Left lung (tissue), 10 donors: ENCODE data around the gene MINPP1. TPM values are rescaled to one million over a fixed set of nuclear protein-coding genes. Genes with fewer than 3 reads are reported as not detected.

Source experiments
- ATAC-seq: fragments of 200-7000 bp; cut with Tn5 transposase; one replicate; pipeline ENCODE4 v1.9.1; 2020; ENCODE audit warnings: moderate library complexity
- DNase-seq, 4 donors: peaks; one replicate each; pipeline ENCODE4 v3.0.0-alpha.2; 2013 to 2020
- H3K27ac ChIP-seq, 2 donors: fragments of 200-600 bp; sonication (generic) in 1 of 2; one replicate each; pipeline versions ENCODE4 v1.5.0 to v1.8.0; 2020 to 2021
- H3K27me3 ChIP-seq, 2 donors: fragments of 200-600 bp; sonication (generic) in 1 of 2; one replicate each; pipeline versions ENCODE4 v1.5.0 to v1.8.0; 2020 to 2021
- H3K36me3 ChIP-seq, 2 donors: fragments of 200-600 bp; sonication (generic) in 1 of 2; one replicate each; pipeline versions ENCODE4 v1.5.0 to v1.8.0; 2020 to 2021
- H3K4me1 ChIP-seq, 2 donors: fragments of 200-600 bp; one replicate each; pipeline ENCODE4 v1.8.0; 2021
- H3K4me3 ChIP-seq, 2 donors: fragments of 200-600 bp; sonication (generic) in 1 of 2; one replicate each; pipeline versions ENCODE4 v1.5.0 to v1.8.0; 2020 to 2021; ENCODE audit warnings: mild to moderate bottlenecking in 1 of 2
- H3K9me3 ChIP-seq, 2 donors: fragments of 200-600 bp; sonication (generic) in 1 of 2; one replicate each; pipeline versions ENCODE4 v1.5.0 to v1.8.0; 2020 to 2021
- intact Hi-C, 2 donors: fragments of 100-400 bp; cut with DNase I; formaldehyde crosslinking; loops; one replicate each; pipeline versions ENCODE4 v1.11.2 to v1.14.2; 2022
- polyA plus RNA-seq, 6 donors: library from polyadenylated mRNA; unstranded; fragments of 120-200 nt; gene quantifications; one replicate each; pipeline ENCODE4 v1.2.1, GENCODE V29; 2013; ENCODE audit not compliant: insufficient read length in 6 of 6
- total RNA-seq, 2 donors: library from RNA; stranded (reverse); fragmentation: NEBNext Ultra II Directional; extraction: Animal tissue kit (Norgen Biotek cat#: 25700); gene quantifications; one replicate each; pipeline ENCODE4 v1.2.1, GENCODE V29; 2021
- TF ChIP-seq, protein P1 (sequence below), 2 donors: fragments of 200-600 bp; sonication (generic) in 1 of 2; IDR thresholded peaks; one replicate each; pipeline versions ENCODE4 v1.5.0 to v1.8.0; 2021; ENCODE audit warnings: antibody characterized with exemption in 2 of 2
- donor health status: DM: no; HTN: yes; CAD: no.
- donor health status: DM: no; HTN: no; CAD: no.

The MINPP1 gene
- total and polyA plus RNA-seq, 8 donors, result 16.8 to 50.0 (median 40.7) TPM

DNA sequence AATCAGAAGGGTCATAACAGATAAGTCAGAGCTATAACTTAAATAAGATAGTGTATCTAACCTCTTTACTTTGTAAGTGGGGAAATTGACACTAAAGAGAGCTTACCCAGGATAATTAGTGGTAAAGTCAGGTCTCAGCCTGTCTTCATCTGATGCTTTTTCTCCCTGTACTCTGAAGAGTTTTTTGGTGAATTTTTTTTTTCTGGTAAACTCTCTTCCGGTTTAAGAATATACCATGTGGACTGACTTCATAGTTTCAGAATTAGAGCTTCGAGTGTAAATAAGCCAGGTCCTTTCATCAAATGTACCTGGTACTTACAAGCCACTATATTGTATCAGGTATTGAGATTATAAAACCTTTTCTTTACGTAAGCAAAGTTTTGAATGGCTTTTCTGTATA, 6.8 kb downstream of the MINPP1 start:
- ATAC-seq (no peak), DNase-seq (no peak)
- TF ChIP-seq, protein P1, sequence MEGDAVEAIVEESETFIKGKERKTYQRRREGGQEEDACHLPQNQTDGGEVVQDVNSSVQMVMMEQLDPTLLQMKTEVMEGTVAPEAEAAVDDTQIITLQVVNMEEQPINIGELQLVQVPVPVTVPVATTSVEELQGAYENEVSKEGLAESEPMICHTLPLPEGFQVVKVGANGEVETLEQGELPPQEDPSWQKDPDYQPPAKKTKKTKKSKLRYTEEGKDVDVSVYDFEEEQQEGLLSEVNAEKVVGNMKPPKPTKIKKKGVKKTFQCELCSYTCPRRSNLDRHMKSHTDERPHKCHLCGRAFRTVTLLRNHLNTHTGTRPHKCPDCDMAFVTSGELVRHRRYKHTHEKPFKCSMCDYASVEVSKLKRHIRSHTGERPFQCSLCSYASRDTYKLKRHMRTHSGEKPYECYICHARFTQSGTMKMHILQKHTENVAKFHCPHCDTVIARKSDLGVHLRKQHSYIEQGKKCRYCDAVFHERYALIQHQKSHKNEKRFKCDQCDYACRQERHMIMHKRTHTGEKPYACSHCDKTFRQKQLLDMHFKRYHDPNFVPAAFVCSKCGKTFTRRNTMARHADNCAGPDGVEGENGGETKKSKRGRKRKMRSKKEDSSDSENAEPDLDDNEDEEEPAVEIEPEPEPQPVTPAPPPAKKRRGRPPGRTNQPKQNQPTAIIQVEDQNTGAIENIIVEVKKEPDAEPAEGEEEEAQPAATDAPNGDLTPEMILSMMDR (IDR thresholded peaks at IDR 0.05), result no peak
- Histone ChIP-seq H3K4me3 (no peak overlapping the region), H3K4me1 (peaks cover 1 to 10% of the 10 kb centered on the region in 2 donors), H3K36me3 (peaks cover 0 to 44% of the 10 kb centered on the region in 2 donors), H3K27me3 (no peaks in the 10 kb centered on the region), H3K9me3 (no peaks in the 10 kb centered on the region), H3K27ac (no peak overlapping the region)
- intact Hi-C loops, result no loop called here

GRCh38 chr10:87518937-87519336, 14.2 kb downstream of the MINPP1 start:
- no peak for ATAC-seq
- Histone ChIP-seq H3K27me3 (no peaks in the 10 kb centered on the region), H3K9me3 (no peaks in the 10 kb centered on the region), H3K4me3 (no peak overlapping the region), H3K4me1 (no peaks in the 10 kb centered on the region), H3K27ac (no peak overlapping the region), H3K36me3 (peaks cover 0 to 27% of the 10 kb centered on the region in 2 donors)
- TF ChIP-seq, protein P1 (IDR thresholded peaks at IDR 0.05), result no peak
- no peak for DNase-seq
- intact Hi-C loops, result no loop called here

GRCh38 chr10:87519582-87519981, 14.9 kb downstream of the MINPP1 start:
- ATAC-seq, result no peak
- Histone ChIP-seq H3K27me3 (no peaks in the 10 kb centered on the region), H3K4me1 (no peaks in the 10 kb centered on the region), H3K4me3 (no peak overlapping the region), H3K9me3 (no peaks in the 10 kb centered on the region), H3K36me3 (peaks cover 0 to 20% of the 10 kb centered on the region in 2 donors), H3K27ac (no peak overlapping the region)
- intact Hi-C loops, result no loop called here
- TF ChIP-seq, protein P1 (IDR thresholded peaks at IDR 0.05), result no peak
- no peak for DNase-seq

- Histone ChIP-seq H3K4me1 (no peaks in the 10 kb centered on the region), H3K27me3 (no peaks in the 10 kb centered on the region), H3K27ac (peak overlapping the region in 1 of 2 donors; percentile 4), H3K4me3 (no peak overlapping the region), H3K36me3 (peaks cover 0 to 13% of the 10 kb centered on the region in 2 donors), H3K9me3 (peaks cover 0 to 2% of the 10 kb centered on the region in 2 donors)
- ATAC-seq, result no peak
- no peak for DNase-seq
- intact Hi-C loops, result no loop called here
- TF ChIP-seq, protein P1 (IDR thresholded peaks at IDR 0.05), result no peak
Measured at GRCh38 chr10:87523731-87524130, 19.0 kb downstream of the MINPP1 start.

GRCh38 chr10:87524296-87524695, 19.6 kb downstream of the MINPP1 start:
- DNase-seq (no peak), ATAC-seq (no peak)
- Histone ChIP-seq H3K9me3 (peaks cover 0 to 2% of the 10 kb centered on the region in 2 donors), H3K27ac (peak overlapping the region in 1 of 2 donors; percentile 4), H3K4me1 (no peaks in the 10 kb centered on the region), H3K4me3 (no peak overlapping the region), H3K36me3 (peaks cover 0 to 11% of the 10 kb centered on the region in 2 donors), H3K27me3 (no peaks in the 10 kb centered on the region)
- TF ChIP-seq, protein P1 (IDR thresholded peaks at IDR 0.05), result no peak
- intact Hi-C loops, result no loop called here
